ENCODE data around the gene DAB2. TPM values are rescaled to one million over a fixed set of nuclear protein-coding genes. Genes with fewer than 3 reads are reported as not detected.
A peak's percentile ranks its signal among the peaks of the same experiment; 100 is the strongest.

DAB2 gene
- total and polyA plus RNA-seq, 2 experiments from 2014 or later = 266 to 533 TPM

DNA sequence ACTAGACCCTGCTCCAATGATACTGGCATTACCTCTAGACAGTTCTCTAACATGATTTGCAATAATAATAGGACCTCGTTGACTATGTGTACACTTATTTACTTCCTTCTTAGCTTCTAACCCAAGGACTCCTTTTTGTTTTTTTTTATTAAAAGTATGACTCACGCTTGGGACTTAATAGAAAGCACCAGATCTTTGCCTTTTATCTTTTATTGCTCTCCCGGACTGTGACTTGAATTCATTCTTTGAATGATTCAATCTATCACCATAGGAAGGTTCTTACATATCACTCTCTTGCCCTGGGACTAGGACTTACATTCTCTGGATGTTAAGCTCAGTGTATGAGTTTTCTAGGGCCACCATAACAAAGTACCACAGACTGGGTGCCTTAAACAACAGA, 69.5 kb downstream of the DAB2 start:
- 6 to 9% methylated on average over 3 of the region's 3 CpGs for WGBS, 2 experiments (ENCODE audit: low coverage in 1 of 2, low lambda C conversion rate in 2 of 2, missing lambda C conversion rate in 2 of 2)
- peak; percentile 43 for DNase-seq
- no peaks in the 10 kb centered on the region for H4K20me1 ChIP-seq (ENCODE audit: insufficient read depth)
- no peaks in the 10 kb centered on the region for H3K4me1 ChIP-seq (ENCODE audit: insufficient read depth)
- no peak overlapping the region for H3K4me3 ChIP-seq
- H3K9me2 ChIP-seq (ENCODE audit: insufficient read depth) = no peaks in the 10 kb centered on the region
- TF ChIP-seq EZH2 (IDR thresholded peaks at IDR 0.05; ENCODE audit: insufficient read depth, poor library complexity, severe bottlenecking) (no peak), EZH2phosphoT487 (IDR thresholded peaks at IDR 0.05; ENCODE audit: insufficient read depth, low read depth) (no peak)
- H3K36me3 ChIP-seq (ENCODE audit: low read depth) = no peaks in the 10 kb centered on the region
- H3K9me3 ChIP-seq (ENCODE audit: low read depth) = no peaks in the 10 kb centered on the region
- H3K4me2 ChIP-seq (ENCODE audit: unreplicated experiment) = no peak overlapping the region
- H3K27ac ChIP-seq = no peak overlapping the region
- H3K9ac ChIP-seq = no peak overlapping the region
- no peaks in the 10 kb centered on the region for H3K27me3 ChIP-seq (replicated peaks; ENCODE audit: insufficient read depth)
- peaks cover 13% of the 10 kb centered on the region; the same call in 1 of the 2 replicates for H3F3A ChIP-seq (ENCODE audit: insufficient read depth)
- in situ Hi-C loops (cut with MboI) = no loop called here
- no peaks in the 10 kb centered on the region for H3K79me2 ChIP-seq (ENCODE audit: insufficient read depth)
- H2AFZ ChIP-seq = no peak overlapping the region

DNA sequence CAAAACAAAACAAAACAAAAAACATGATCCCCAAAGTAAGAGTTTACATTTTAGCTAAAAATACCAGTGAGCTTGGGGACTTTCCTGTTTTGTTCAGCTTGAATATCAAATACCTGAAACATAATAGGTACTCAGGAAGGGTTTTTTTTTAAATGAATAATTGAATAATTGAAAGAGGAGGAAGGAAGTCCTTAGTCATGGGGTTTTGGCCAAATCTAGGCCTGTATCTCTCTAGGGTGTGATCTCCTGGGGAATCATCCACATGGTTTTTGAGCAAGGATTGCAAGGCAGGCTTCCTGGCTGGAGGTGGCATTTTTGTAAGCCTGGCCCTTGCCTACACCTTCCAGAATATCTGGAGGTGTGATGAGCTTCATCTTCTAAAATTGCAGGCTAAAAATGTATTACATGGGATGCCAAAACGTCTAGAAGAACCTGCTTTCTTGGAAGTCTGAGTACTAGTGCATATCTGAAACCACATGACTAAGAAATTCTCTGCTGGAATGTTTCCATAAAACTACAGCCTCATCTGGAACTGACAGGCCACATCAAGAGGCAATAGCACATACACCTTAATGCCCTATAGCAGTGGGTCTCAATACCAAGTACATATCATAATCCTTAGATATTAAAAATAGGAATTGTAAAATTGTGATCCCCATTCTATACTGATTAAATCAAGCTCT, 70.9 kb downstream of the DAB2 start:
- Histone ChIP-seq H3K4me2 (ENCODE audit: unreplicated experiment) (no peak overlapping the region), H3K4me1 (ENCODE audit: insufficient read depth) (no peaks in the 10 kb centered on the region), H4K20me1 (ENCODE audit: insufficient read depth) (no peaks in the 10 kb centered on the region), H2AFZ (no peak overlapping the region), H3K9me3 (ENCODE audit: low read depth) (no peaks in the 10 kb centered on the region), H3K27ac (no peak overlapping the region), H3K27me3 (replicated peaks; ENCODE audit: insufficient read depth) (no peaks in the 10 kb centered on the region), H3K36me3 (ENCODE audit: low read depth) (no peaks in the 10 kb centered on the region), H3K79me2 (ENCODE audit: insufficient read depth) (no peaks in the 10 kb centered on the region), H3K4me3 (no peak overlapping the region), H3K9me2 (ENCODE audit: insufficient read depth) (no peaks in the 10 kb centered on the region), H3F3A (ENCODE audit: insufficient read depth) (0 out of 2 replicates have a peak, but pooled peaks cover 5% of the 10 kb centered on the region), H3K9ac (no peak overlapping the region)
- in situ Hi-C loops (cut with MboI) = no loop called here
- WGBS, 2 experiments (ENCODE audit: low coverage in 1 of 2, low lambda C conversion rate in 2 of 2, missing lambda C conversion rate in 2 of 2) = 61 to 78% methylated on average over 1 of the region's 1 CpG
- TF ChIP-seq EZH2phosphoT487 (IDR thresholded peaks at IDR 0.05; ENCODE audit: insufficient read depth, low read depth) (no peak), EZH2 (IDR thresholded peaks at IDR 0.05; ENCODE audit: insufficient read depth, poor library complexity, severe bottlenecking) (no peak)
- no peak for DNase-seq

DNA sequence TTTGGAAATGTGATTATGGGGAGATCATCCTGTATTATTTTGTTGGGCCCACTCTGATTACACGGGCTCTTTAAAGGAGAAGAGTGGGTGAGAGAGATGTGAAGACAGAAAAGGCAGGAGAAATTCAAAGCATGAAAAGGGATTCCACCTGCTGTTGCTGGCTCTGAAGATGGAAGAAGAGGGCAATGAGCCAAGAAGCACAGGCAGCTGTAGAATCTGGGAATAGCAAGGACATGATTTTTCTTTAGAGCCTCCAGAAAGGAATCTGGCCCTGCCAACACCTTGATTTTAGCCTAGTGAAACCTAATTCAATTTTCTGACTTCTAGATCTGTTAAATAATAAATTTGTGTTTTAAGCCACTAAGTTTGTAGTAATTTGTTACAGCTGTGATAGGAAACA, 71.8 kb downstream of the DAB2 start:
- in situ Hi-C loops (cut with MboI) = no loop called here
- Histone ChIP-seq H3F3A (ENCODE audit: insufficient read depth) (0 out of 2 replicates have a peak, but pooled peaks cover 5% of the 10 kb centered on the region), H3K9me3 (ENCODE audit: low read depth) (no peaks in the 10 kb centered on the region), H3K4me2 (ENCODE audit: unreplicated experiment) (no peak overlapping the region), H3K36me3 (ENCODE audit: low read depth) (no peaks in the 10 kb centered on the region), H3K79me2 (ENCODE audit: insufficient read depth) (no peaks in the 10 kb centered on the region), H3K27me3 (replicated peaks; ENCODE audit: insufficient read depth) (no peaks in the 10 kb centered on the region), H3K4me3 (no peak overlapping the region), H3K9me2 (ENCODE audit: insufficient read depth) (no peaks in the 10 kb centered on the region), H3K9ac (no peak overlapping the region), H4K20me1 (ENCODE audit: insufficient read depth) (no peaks in the 10 kb centered on the region), H2AFZ (no peak overlapping the region), H3K27ac (no peak overlapping the region), H3K4me1 (ENCODE audit: insufficient read depth) (no peaks in the 10 kb centered on the region)
- no peak for DNase-seq
- no peak for TF ChIP-seq EZH2 (IDR thresholded peaks at IDR 0.05; ENCODE audit: insufficient read depth, poor library complexity, severe bottlenecking)
- no peak for TF ChIP-seq EZH2phosphoT487 (IDR thresholded peaks at IDR 0.05; ENCODE audit: insufficient read depth, low read depth)
- whole genome bisulfite sequencing, 2 experiments (ENCODE audit: low coverage in 1 of 2, low lambda C conversion rate in 2 of 2, missing lambda C conversion rate in 2 of 2) = 0 to 4% methylated on average over 1 of the region's 1 CpG

DNA sequence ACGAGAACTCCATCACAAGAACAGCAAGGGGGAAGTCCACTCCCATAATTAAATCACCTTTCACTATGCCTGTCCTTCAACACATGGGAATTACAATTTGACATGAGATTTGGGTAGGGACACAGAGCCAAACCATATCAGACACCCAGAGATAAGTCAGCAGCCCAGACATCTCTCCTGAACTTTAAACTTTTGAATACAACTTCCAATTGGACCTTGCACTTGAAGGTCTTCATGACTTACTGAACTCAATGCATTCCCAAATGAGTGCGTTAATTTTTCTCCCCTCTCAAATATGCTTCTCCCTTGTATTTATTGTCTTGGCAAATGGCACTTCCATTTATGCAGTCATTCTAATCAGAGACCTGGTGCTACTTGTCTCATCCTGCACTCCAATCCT, 72.6 kb downstream of the DAB2 start:
- H3K4me1 ChIP-seq (ENCODE audit: insufficient read depth) = no peaks in the 10 kb centered on the region
- no peak overlapping the region for H3K9ac ChIP-seq
- H3K9me3 ChIP-seq (ENCODE audit: low read depth) = no peaks in the 10 kb centered on the region
- no peaks in the 10 kb centered on the region for H3K36me3 ChIP-seq (ENCODE audit: low read depth)
- no peaks in the 10 kb centered on the region for H4K20me1 ChIP-seq (ENCODE audit: insufficient read depth)
- TF ChIP-seq EZH2 (IDR thresholded peaks at IDR 0.05; ENCODE audit: insufficient read depth, poor library complexity, severe bottlenecking) (no peak), EZH2phosphoT487 (IDR thresholded peaks at IDR 0.05; ENCODE audit: insufficient read depth, low read depth) (no peak)
- no peak for DNase-seq
- no peak overlapping the region for H3K4me3 ChIP-seq
- 48 to 53% methylated on average over 2 of the region's 2 CpGs for WGBS, 2 experiments (ENCODE audit: low coverage in 1 of 2, low lambda C conversion rate in 2 of 2, missing lambda C conversion rate in 2 of 2)
- no peak overlapping the region for H2AFZ ChIP-seq
- H3K4me2 ChIP-seq (ENCODE audit: unreplicated experiment) = no peak overlapping the region
- no peak overlapping the region for H3K27ac ChIP-seq
- no peaks in the 10 kb centered on the region for H3K79me2 ChIP-seq (ENCODE audit: insufficient read depth)
- no peaks in the 10 kb centered on the region for H3K9me2 ChIP-seq (ENCODE audit: insufficient read depth)
- no peaks in the 10 kb centered on the region for H3K27me3 ChIP-seq (replicated peaks; ENCODE audit: insufficient read depth)
- H3F3A ChIP-seq (ENCODE audit: insufficient read depth) = 0 out of 2 replicates have a peak, but pooled peaks cover 5% of the 10 kb centered on the region
- in situ Hi-C loops (cut with MboI) = no loop called here
